Measurements from ENCODE around the gene FMNL1.

The FMNL1 gene

DNA sequence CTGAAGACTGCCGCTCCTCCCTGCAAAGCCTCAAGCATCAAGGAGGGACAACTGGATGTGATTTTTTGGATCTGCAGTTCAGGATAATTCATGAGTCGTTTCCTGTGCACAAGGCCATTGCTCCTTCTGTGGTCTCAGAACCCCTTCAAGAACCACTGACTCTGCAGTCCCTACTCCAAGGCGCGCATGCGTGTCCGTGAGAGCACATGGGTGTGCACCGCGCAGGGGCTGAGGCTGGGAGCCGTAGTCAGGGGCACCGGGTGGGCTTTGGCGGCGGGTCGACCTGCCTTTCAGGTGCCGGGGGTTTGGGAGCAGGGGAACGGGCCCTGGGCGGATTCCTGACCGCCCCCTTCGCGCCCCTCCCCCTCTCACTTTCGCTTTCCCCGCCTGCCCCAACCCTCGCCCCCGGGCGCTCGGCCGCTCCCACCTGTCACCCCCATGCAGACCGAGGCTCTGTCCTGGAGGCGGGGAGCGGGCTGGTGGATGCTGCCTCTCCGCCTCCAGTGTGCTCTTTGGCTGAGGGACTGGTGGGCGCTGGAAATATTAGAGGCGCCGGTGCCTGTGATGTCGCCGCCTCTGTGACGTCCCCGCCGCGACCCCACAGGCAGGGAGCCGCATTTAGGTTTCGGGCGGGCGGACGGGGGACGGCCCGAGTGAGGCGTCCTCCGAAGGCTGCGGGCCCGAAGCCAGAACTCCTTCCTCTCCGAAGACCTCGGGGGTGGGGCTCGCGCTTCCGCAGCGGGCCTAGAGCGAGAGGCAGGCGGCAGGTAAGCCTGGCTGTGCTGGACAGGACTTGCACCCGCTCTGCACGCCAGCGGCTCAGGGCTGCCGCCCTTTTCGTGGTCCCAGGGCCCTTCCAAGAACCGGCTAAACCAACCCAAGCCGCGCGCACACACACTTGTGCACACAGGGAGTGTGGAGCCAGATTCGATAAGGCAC is 40.2 kb downstream of the FMNL1 start, which contains the start of gene SPATA32:
Gene SPATA32, minus strand, starts transcription at position 518 of the 939 bp plus-strand sequence. Its CDS starts 78 bp downstream, at position 440.
- DNase-seq, result peak; percentile 78

GRCh38 chr17:45262516-45263476 is 41.1 kb downstream of the FMNL1 start:
- no peak for DNase-seq

DNA sequence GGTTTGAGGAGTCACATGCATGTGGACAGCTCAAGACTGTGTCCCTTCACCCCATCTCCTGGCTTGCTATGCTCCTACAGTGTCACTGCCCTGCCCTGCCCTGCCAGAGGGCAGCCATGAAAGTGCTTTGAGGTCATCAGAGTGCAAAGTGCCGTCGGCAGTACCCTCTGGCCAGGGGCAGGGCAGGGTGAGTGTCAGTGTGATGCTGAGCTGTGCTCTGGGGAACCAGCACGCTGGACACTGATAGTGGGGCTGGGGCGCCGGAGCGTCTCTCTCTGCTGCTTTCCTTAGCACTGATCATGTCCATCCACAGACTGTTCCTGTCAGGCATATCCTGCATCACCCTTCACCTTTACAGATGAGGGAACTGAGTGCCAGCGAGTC is 41.8 kb downstream of the FMNL1 start:
- DNase-seq, result no peak

DNA sequence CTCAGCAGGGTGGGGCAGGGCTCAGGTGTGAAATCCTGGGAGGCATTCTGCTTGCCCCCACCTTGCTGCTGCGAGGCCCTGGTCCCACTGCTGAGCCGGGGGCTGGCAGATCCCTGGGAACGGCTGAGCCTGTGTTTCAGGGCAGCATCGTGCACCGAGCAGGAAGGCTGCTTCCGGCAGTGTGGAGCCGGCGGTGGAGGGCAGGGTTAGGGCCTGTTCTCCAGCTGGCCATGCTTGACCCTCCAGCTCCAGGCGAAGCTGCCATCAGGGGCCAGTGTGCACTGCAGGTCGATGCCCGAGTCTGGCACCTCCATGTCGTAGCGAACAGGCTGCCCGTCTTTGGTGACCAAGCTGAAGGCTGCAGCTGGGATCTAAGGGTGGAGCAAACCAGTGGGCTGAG is 42.7 kb downstream of the FMNL1 start:
- no peak for DNase-seq

DNA sequence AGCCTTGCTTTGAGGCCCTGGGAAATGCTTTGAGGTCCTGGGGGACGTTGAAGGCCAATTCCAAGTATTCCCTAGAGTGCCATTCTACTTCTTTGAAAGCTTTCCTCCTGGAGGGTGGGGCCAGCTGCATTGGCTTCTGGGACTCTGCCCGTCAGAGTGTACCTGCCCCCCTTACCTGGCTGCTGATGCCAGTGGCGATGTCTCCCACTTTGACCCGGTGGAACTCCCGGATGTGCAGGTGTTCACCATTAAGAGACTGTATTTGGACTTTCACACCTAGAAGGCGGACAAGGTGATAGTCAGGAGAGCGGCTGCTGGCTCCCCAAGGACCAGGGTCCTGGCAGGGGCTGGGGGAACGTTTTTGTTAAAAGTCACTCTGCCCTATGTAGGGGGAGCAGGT is 43.3 kb downstream of the FMNL1 start:
- no peak for DNase-seq

DNA sequence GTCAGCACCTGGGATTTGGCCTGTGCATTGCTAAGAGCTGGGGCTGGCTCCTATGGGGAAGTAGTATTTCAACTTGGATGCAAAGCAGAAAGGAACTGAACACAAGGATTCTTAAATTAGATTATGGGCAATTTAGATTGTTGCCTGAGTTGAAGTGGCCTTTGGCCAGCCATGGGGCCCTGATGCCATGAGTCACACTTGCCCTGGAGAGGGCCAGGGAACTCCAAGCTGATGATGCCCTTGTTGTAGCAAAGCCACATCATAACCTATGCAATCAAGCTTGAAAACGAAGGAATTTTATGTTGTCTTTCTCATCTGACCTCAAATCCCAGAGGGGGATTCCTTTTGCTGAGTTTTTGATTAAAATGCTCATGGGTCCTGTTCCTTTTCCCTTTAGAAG is 44.1 kb downstream of the FMNL1 start:
- no peak for DNase-seq

DNA sequence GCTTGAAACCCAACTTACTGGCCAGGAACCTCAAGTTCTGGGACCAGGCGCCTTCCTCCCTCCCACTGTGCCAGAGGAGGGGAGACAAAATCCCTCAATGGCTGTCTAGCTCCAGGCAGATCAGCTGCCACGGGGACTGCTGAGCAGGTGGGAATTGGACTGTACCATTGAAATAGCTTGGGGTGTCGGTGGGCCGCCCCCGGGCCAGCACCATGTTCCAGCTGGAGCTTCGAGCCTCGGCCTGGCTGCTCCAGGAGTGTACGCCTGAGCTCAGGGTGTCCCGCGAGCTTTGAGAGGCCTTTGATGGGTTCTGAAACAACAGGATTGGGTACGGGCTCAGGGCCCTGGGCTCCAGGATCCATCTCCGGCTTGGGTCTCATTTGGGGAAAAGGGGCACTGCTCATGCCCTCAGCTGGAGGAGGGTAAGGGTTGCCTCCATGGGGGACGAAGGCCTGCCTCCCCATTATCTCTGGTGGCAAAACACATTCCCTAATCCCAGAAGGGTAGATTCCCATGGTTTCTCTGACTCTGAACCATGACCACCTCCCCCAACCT is 44.8 kb downstream of the FMNL1 start:
- DNase-seq, result no peak

DNA sequence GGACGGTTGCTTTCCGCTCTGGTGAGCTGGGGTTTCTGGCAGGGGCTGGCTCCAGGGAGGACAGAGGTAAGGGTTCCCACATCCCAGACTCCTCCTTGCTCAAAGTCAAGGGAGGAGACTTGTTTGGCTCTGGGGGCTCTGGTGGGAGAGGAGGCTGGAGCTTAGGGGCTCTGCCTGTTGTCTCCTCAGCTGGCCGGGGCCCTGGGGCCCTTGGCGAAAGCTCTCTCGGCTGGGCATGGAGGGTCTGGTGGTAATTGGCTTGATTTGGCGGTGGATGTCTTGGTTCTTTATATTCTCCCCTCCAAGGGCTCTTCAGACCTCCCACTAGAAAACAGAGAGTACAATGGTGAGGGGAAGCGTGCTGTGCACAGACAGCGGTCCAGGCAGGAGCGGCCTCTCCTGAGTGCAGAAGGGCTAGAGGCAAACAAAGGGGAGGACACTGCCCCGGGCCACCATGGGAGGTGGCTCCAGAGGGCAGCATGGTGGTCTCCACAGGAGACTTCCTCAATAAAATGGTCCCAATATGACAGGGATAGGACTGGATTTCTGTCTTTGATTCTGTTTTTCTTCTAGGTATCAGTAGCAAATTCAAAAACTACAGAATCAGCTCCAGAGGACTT is 45.9 kb downstream of the FMNL1 start:
- no peak for DNase-seq

GRCh38 chr17:45269912-45270311 is 48.2 kb downstream of the FMNL1 start:
- no peak for DNase-seq

- DNase-seq, result peak; percentile 79
Observed at GRCh38 chr17:45270828-45271418, 49.2 kb downstream of the FMNL1 start.

GRCh38 chr17:45271603-45272002 is 49.9 kb downstream of the FMNL1 start:
- DNase-seq, result no peak

- DNase-seq, result no peak
Observed at GRCh38 chr17:45273551-45273957, 51.9 kb downstream of the FMNL1 start.

DNA sequence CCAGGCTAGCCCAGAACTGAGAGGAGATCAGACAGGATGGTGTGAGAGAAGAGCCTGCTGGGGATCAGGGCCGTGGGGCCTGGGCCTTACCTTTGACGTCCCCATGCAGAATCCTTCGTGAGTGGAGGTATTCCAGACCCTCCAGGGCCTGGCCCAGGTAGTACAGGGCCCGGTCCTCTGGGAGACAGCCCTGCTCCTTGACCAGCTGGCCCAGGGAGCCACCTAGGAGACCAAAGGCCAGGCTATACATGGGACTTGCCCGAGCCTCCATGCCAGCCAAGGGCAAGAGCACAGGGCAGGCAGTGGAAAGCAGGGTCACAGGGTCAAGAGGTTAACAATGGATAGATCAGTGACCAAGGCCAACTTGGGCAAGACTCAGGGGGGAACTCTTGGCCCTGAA is 52.3 kb downstream of the FMNL1 start:
- no peak for DNase-seq

DNA sequence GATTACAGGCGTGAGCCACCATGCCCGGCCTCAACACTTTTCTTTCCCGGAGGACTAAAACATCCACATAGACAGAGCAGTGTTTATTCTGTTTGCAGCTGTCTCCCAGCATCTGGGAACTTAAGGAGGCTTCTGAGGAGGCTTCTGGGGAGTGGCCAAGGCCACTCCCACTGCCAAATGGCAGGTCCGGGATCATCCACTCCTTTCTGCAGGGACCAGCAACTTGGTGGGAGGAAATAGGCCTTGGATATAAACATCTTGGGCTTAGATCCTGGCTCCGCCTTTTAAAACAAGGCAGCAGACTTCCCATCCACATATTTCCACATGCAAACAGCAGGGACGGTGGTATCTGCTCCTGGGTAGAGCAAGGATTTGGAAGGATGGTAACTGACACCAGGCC is 54.3 kb downstream of the FMNL1 start:
- no peak for DNase-seq

GRCh38 chr17:45277216-45277849 is 55.6 kb downstream of the FMNL1 start:
- peak; percentile 93 for DNase-seq

DNA sequence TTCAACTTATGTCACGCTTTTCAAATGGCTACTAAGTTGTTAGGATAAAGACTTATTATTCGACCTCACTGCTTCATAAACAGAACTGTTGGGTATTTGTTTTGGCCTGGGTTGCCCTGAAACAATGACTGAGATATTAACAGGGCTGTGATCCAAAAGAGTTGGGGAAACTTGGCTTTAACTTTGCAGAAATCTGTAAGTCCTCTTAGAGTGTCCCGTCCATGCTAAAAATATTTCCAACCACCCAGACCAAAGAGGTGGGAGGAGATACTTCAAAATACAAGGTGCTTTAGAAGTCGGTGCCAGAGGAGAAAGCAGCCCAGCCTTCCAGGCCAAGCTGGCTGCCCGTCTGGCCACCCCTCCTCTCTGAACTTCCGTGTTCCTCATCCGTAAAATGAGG is 56.3 kb downstream of the FMNL1 start:
- no peak for DNase-seq

- DNase-seq, result no peak
Observed at GRCh38 chr17:45279898-45280297, 58.2 kb downstream of the FMNL1 start.

DNA sequence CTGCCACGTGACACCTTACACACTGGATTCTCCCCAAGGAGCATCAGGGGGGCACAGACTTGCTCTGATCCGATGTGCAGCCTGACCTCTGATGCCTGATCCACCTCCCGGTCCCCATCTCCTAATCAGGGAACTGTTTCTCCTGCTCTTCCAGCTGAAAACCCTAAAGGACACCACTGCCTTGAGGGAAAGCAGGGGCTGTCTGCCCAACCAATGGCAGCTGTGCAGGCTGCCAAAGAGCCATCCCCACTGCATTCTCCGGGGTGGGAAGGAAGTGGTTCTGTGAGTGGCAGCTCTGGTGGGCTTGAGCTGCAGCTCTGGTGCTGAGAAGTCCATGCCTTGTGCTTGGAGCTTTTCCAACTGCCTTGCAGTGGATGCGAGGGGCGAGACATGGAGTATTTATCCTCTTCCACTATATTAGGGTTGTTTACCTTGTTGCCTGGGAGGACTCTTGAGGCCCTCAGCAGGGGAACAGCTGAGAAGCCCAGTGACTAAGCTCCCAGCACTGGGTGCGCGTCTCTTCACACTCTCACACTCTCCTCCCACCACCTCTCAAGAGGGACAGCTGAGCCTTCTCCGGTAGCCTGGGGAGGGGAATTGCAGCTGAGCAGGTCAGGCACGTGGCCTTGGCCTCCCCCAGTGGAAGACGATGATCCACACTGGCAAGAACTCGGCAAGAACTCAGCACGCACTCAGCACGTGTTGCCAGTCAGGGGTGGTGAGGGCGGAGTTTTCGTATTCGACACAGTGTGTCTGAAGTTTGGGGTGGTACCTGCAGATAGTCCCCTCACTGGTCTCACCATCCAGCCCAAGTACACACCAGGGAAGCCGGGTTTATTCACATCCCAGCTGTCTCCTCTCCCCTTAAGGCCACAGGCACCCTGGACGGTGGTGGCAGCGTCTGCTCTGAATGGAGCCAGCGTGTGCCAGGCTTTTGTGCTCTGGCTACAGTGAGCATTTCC is 61.3 kb downstream of the FMNL1 start:
- no peak for DNase-seq

DNA sequence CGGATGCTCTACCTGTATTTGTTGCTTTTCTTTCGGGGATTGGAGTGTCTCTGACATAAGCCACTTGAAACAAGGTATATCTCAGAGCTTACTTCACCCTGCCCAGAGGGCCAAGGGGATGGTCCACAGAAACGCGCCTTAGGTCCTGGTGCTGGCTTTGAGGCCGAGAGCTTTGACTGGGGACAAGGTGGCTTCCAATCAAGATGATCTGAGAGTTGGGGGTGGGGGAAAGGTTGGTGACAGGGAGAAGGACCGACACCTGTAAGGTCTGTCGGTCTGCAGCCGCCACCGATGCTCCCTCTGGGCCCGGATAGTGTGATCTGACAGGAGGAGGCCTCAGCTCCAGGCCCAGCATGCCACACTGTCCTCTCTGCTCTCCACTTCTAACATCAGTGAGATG is 62.0 kb downstream of the FMNL1 start:
- DNase-seq, result no peak
